Natural killer cell (primary cell): ENCODE results near the gene POGLUT2. TPM values are rescaled to one million over a fixed set of nuclear protein-coding genes. Genes with fewer than 3 reads are reported as not detected.

Experiments used
- ATAC-seq, 3 donors: fragments of 150-1000 bp in 2 of 3; fragments of 200-7000 bp in 1 of 3; cut with Tn5 transposase; 1 replicate in 1 of 3; 2 replicates in 2 of 3; pipeline ENCODE4 v1.10.0; 2021; ENCODE audit warnings: mild to moderate bottlenecking in 2 of 3, moderate library complexity in 2 of 3
- DNase-seq, 2 donors: peaks; one replicate each; pipeline versions ENCODE4 v3.0.0 to v3.0.0-alpha.2; 2013 to 2021; ENCODE audit warnings: mixed read lengths in 1 of 2
- H3K27ac ChIP-seq: one replicate; pipeline ENCODE4 v1.5.1; 2013; ENCODE audit warnings: mild to moderate bottlenecking, low read length
- H3K27me3 ChIP-seq: one replicate; pipeline ENCODE4 v1.6.1; 2013; ENCODE audit warnings: low read length; ENCODE audit not compliant: control insufficient read depth, insufficient read depth
- H3K36me3 ChIP-seq: one replicate; pipeline ENCODE4 v1.6.1; 2013; ENCODE audit warnings: low read length; ENCODE audit not compliant: control insufficient read depth, insufficient read depth
- H3K4me1 ChIP-seq: one replicate; pipeline ENCODE4 v1.6.1; 2013; ENCODE audit warnings: low read length; ENCODE audit not compliant: control insufficient read depth, insufficient read depth
- H3K4me3 ChIP-seq: one replicate; pipeline ENCODE4 v1.5.1; 2013; ENCODE audit warnings: low read length
- H3K9me3 ChIP-seq: one replicate; pipeline ENCODE4 v1.6.1; 2013; ENCODE audit warnings: low read length; ENCODE audit not compliant: control insufficient read depth, insufficient read depth
- H3K27ac Mint-ChIP-seq, 2 donors: one replicate each; pipeline ENCODE4 v1.8.0; 2022; ENCODE audit warnings: mild to moderate bottlenecking in 2 of 2, mixed read lengths in 2 of 2, moderate library complexity in 1 of 2
- H3K27me3 Mint-ChIP-seq, 2 donors: one replicate each; pipeline ENCODE4 v1.8.0; 2022; ENCODE audit warnings: low read depth in 2 of 2, mixed read lengths in 2 of 2
- H3K36me3 Mint-ChIP-seq: one replicate; pipeline ENCODE4 v1.8.0; 2022; ENCODE audit warnings: mixed read lengths
- H3K4me1 Mint-ChIP-seq, 2 donors: one replicate each; pipeline ENCODE4 v1.8.0; 2022; ENCODE audit warnings: mixed read lengths in 2 of 2
- H3K4me3 Mint-ChIP-seq: one replicate; pipeline ENCODE4 v1.8.0; 2022; ENCODE audit warnings: mild to moderate bottlenecking, moderate library complexity, mixed read lengths
- H3K9me3 Mint-ChIP-seq, 2 donors: one replicate each; pipeline ENCODE4 v1.8.0; 2022; ENCODE audit warnings: mixed read lengths in 2 of 2
- CTCF ChIP-seq: fragments of 200-600 bp; IDR thresholded peaks from one replicate; pipeline ENCODE4 v1.8.0; 2022; ENCODE audit warnings: antibody characterized with exemption
- WGBS: methylation state at CpG from one replicate; pipeline ENCODE4 v1.1.7; 2013; ENCODE audit warnings: missing lambda C conversion rate; ENCODE audit not compliant: insufficient coverage; 5-methylcytosine and 5-hydroxymethylcytosine counted together
- intact Hi-C: fragments of 100-400 bp; cut with micrococcal nuclease; formaldehyde crosslinking; loops from one replicate; pipeline ENCODE4 v1.14.2; 2022
- total RNA-seq, 4 donors: library from RNA; stranded (reverse); fragments of 120-200 nt in 1 of 4; gene quantifications; one replicate each; pipeline versions ENCODE4 v1.2.3 to v1.2.4, GENCODE V29; 2013 to 2022

Gene POGLUT2
- total RNA-seq, 3 donors from 2014 or later (not counting 1 experiment from before 2014, with no cell fraction given) = 0.28 to 5.1 (median 0.53) TPM

GRCh38 chr13:102742506-102742905 lies 56.3 kb downstream of the POGLUT2 start:
- H3K27me3 Mint-ChIP-seq = peaks cover 39 to 67% of the 10 kb centered on the region in 2 donors
- no peak overlapping the region for H3K27ac Mint-ChIP-seq
- H3K9me3 Mint-ChIP-seq = no peaks in the 10 kb centered on the region
- DNase-seq (no peak), ATAC-seq (no peak)
- no peak for TF ChIP-seq CTCF
- intact Hi-C loops = no loop called here
- H3K4me3 ChIP-seq = no peak overlapping the region
- no peaks in the 10 kb centered on the region for H3K4me1 ChIP-seq
- H3K36me3 Mint-ChIP-seq = no peaks in the 10 kb centered on the region
- no peak overlapping the region for H3K4me3 Mint-ChIP-seq
- no peaks in the 10 kb centered on the region for H3K4me1 Mint-ChIP-seq
- H3K36me3 ChIP-seq = no peaks in the 10 kb centered on the region
- H3K27ac ChIP-seq = no peak overlapping the region
- no peaks in the 10 kb centered on the region for H3K9me3 ChIP-seq
- peaks cover 10% of the 10 kb centered on the region for H3K27me3 ChIP-seq

- no peak overlapping the region for H3K27ac ChIP-seq
- no peaks in the 10 kb centered on the region for H3K4me1 ChIP-seq
- H3K4me3 Mint-ChIP-seq = no peak overlapping the region
- H3K27me3 ChIP-seq = peaks cover 10% of the 10 kb centered on the region
- no peak for TF ChIP-seq CTCF
- no peak for DNase-seq
- no peak overlapping the region for H3K27ac Mint-ChIP-seq
- no peak overlapping the region for H3K4me3 ChIP-seq
- H3K9me3 Mint-ChIP-seq = no peaks in the 10 kb centered on the region
- H3K9me3 ChIP-seq = no peaks in the 10 kb centered on the region
- intact Hi-C loops = no loop called here
- ATAC-seq = no peak
- H3K36me3 Mint-ChIP-seq = no peaks in the 10 kb centered on the region
- peaks cover 38 to 63% of the 10 kb centered on the region in 2 donors for H3K27me3 Mint-ChIP-seq
- no peaks in the 10 kb centered on the region for H3K36me3 ChIP-seq
- 85% methylated on average over 1 of the region's 1 CpG for WGBS
- H3K4me1 Mint-ChIP-seq = no peaks in the 10 kb centered on the region
Observed at GRCh38 chr13:102742101-102742500, 56.7 kb downstream of the POGLUT2 start.

Other genes with a start within 250 kb of the POGLUT2 start
- gene TPP2, start 202.0 kb downstream of the POGLUT2 start, total RNA-seq = 100 to 1,000 TPM; 128 to 147 (median 136) TPM
- gene METTL21C, start 103.9 kb downstream of the POGLUT2 start, total RNA-seq = not detected
- 10 to 100 TPM in 1 of 3 donors, 1 to 10 TPM in 2; 8.7 to 10.3 (median 9.3) TPM for gene TEX30, start 25.2 kb downstream of the POGLUT2 start, total RNA-seq
- gene BIVM, start 143 bp upstream of the POGLUT2 start, total RNA-seq = 10 to 100 TPM; 16.7 to 31.6 (median 21.2) TPM
- gene ERCC5, start 47.1 kb upstream of the POGLUT2 start, total RNA-seq = 100 to 1,000 TPM; 110 to 127 (median 126) TPM